ENCODE data around the gene TMEM140. TPM values are rescaled to one million over a fixed set of nuclear protein-coding genes. Genes with fewer than 3 reads are reported as not detected.

TMEM140 gene
- total RNA-seq, 1 experiment from 2014 or later, result not detected

DNA sequence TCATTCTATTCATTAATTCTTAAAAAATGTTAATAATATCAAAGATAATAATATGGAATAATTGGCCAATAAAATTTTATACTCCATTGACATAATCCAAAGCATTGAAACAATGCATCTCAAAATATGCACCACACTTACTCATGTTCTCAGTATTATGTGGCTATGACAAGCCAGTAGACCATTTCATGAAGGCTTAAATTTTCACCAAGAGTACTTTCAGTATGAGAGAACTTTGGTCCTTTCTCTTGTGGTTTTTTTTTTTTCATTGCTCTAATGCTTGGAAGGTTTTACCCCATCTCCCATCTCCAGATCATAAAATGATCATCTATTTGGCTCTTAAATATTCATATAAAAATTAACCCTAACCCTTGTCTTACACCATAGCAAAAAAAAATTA, 45.5 kb upstream of the TMEM140 start:
- DNase-seq (ENCODE audit: low spot score), result no peak
- CTCF ChIA-PET, result no interaction called here
- H3K9me3 ChIP-seq (ENCODE audit: low read depth, low read length, poor library complexity, severe bottlenecking), result no peaks in the 10 kb centered on the region
- BruUV-seq (replicated peaks), result no TSS peak
- no peaks in the 10 kb centered on the region for H3K36me3 ChIP-seq (ENCODE audit: insufficient read depth, low read length, poor library complexity, severe bottlenecking)
- intact Hi-C loops (cut with micrococcal nuclease; ENCODE audit: unreplicated experiment), result no loop called here
- no peaks in the 10 kb centered on the region for H3K27me3 ChIP-seq (replicated peaks; ENCODE audit: insufficient read depth, low read depth, low read length, poor library complexity)
- no peak for TF ChIP-seq EZH2 (IDR thresholded peaks at IDR 0.05; ENCODE audit: borderline replicate concordance, low read depth, low read length, poor library complexity, severe bottlenecking)
- TF ChIP-seq, protein P1, sequence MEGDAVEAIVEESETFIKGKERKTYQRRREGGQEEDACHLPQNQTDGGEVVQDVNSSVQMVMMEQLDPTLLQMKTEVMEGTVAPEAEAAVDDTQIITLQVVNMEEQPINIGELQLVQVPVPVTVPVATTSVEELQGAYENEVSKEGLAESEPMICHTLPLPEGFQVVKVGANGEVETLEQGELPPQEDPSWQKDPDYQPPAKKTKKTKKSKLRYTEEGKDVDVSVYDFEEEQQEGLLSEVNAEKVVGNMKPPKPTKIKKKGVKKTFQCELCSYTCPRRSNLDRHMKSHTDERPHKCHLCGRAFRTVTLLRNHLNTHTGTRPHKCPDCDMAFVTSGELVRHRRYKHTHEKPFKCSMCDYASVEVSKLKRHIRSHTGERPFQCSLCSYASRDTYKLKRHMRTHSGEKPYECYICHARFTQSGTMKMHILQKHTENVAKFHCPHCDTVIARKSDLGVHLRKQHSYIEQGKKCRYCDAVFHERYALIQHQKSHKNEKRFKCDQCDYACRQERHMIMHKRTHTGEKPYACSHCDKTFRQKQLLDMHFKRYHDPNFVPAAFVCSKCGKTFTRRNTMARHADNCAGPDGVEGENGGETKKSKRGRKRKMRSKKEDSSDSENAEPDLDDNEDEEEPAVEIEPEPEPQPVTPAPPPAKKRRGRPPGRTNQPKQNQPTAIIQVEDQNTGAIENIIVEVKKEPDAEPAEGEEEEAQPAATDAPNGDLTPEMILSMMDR (conservative IDR thresholded peaks at IDR 0.05; ENCODE audit: low read depth, low read length), result no peak
- H3K4me1 ChIP-seq (ENCODE audit: insufficient read depth, low read length, poor library complexity, severe bottlenecking), result no peaks in the 10 kb centered on the region
- POLR2A ChIA-PET (ENCODE audit: low non-redundant PET), result no interaction called here
- H3K27ac ChIP-seq (ENCODE audit: low read depth, low read length, poor library complexity, severe bottlenecking), result no peak overlapping the region
- H3K4me3 ChIP-seq (ENCODE audit: low read depth, low read length, poor library complexity, severe bottlenecking), result no peak overlapping the region

DNA sequence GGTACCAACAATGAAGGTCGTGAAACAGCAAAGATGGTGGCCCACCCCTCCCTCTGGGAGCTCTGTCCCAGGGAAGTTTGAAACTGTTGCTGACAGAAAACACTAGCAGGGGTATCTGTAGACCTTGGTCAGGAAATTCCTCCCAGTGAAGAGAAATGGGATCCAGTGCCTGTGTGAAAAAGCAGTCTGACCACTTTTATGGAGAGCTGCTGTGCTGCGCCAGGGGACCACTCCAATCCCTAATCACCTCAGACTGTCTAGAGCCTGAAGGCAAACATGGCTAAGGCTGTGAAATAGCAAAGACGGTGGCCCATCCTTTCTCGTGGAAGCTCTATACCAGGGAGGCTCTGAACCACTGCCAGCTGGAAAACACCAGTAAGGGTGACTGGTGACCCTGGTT, 38.3 kb upstream of the TMEM140 start:
- Histone ChIP-seq H3K4me1 (ENCODE audit: insufficient read depth, low read length, poor library complexity, severe bottlenecking) (no peaks in the 10 kb centered on the region), H3K36me3 (ENCODE audit: insufficient read depth, low read length, poor library complexity, severe bottlenecking) (no peaks in the 10 kb centered on the region), H3K9me3 (ENCODE audit: low read depth, low read length, poor library complexity, severe bottlenecking) (no peaks in the 10 kb centered on the region), H3K27ac (ENCODE audit: low read depth, low read length, poor library complexity, severe bottlenecking) (no peak overlapping the region), H3K4me3 (ENCODE audit: low read depth, low read length, poor library complexity, severe bottlenecking) (no peak overlapping the region), H3K27me3 (replicated peaks; ENCODE audit: insufficient read depth, low read depth, low read length, poor library complexity) (no peaks in the 10 kb centered on the region)
- no peak for TF ChIP-seq EZH2 (IDR thresholded peaks at IDR 0.05; ENCODE audit: borderline replicate concordance, low read depth, low read length, poor library complexity, severe bottlenecking)
- TF ChIP-seq, protein P1 (conservative IDR thresholded peaks at IDR 0.05; ENCODE audit: low read depth, low read length), result no peak
- intact Hi-C loops (cut with micrococcal nuclease; ENCODE audit: unreplicated experiment), result no loop called here
- CTCF ChIA-PET, result no interaction called here
- POLR2A ChIA-PET (ENCODE audit: low non-redundant PET), result no interaction called here
- no peak for DNase-seq (ENCODE audit: low spot score)
- no TSS peak for BruUV-seq (replicated peaks)

DNA sequence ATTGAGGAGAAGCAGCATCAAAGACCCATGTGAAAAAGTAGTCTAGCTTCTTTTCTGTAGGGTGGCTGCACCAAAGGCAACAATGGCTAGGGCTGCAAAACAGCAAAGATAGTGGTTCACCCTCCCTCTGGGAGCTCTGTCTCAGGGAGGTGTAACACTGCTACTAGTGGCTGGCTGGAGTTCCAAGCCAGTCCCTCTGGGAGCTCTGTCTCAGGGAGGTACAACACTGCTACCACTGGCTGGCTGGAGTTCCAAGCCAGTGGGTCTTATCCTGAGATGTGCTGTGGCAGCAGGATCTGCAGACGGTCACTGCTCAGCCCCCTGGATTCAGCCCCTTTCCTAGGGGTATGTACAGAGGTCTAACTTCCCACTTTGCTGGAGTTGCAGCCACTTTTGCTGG, 37.9 kb upstream of the TMEM140 start:
- no peaks in the 10 kb centered on the region for H3K27me3 ChIP-seq (replicated peaks; ENCODE audit: insufficient read depth, low read depth, low read length, poor library complexity)
- no peaks in the 10 kb centered on the region for H3K9me3 ChIP-seq (ENCODE audit: low read depth, low read length, poor library complexity, severe bottlenecking)
- intact Hi-C loops (cut with micrococcal nuclease; ENCODE audit: unreplicated experiment), result loop anchor here (10.0 kb wide), 1 partner anchor 65 kb away; the partner anchor contains the start of gene CYREN
- H3K36me3 ChIP-seq (ENCODE audit: insufficient read depth, low read length, poor library complexity, severe bottlenecking), result no peaks in the 10 kb centered on the region
- no TSS peak for BruUV-seq (replicated peaks)
- no peaks in the 10 kb centered on the region for H3K4me1 ChIP-seq (ENCODE audit: insufficient read depth, low read length, poor library complexity, severe bottlenecking)
- no peak for TF ChIP-seq EZH2 (IDR thresholded peaks at IDR 0.05; ENCODE audit: borderline replicate concordance, low read depth, low read length, poor library complexity, severe bottlenecking)
- TF ChIP-seq, protein P1 (conservative IDR thresholded peaks at IDR 0.05; ENCODE audit: low read depth, low read length), result no peak
- CTCF ChIA-PET, result no interaction called here
- DNase-seq (ENCODE audit: low spot score), result no peak
- POLR2A ChIA-PET (ENCODE audit: low non-redundant PET), result no interaction called here
- no peak overlapping the region for H3K4me3 ChIP-seq (ENCODE audit: low read depth, low read length, poor library complexity, severe bottlenecking)
- H3K27ac ChIP-seq (ENCODE audit: low read depth, low read length, poor library complexity, severe bottlenecking), result no peak overlapping the region

Measured in A673 (cell line).